IMR-90 (cell line): Measurements from ENCODE around the gene ANKMY1. TPM values are rescaled to one million over a fixed set of nuclear protein-coding genes. Genes with fewer than 3 reads are reported as not detected.

Experiments
- ATAC-seq: fragments of 200-7000 bp; cut with Tn5 transposase; 2 replicates; pipeline ENCODE4 v1.9.1; 2020; ENCODE audit warnings: low read depth, mild to moderate bottlenecking, moderate library complexity
- BruUV-seq: library from RNA; stranded (reverse); fragments of 400-500 nt; replicated peaks from 2 replicates; lab custom pipeline; 2021; lab: Mats Ljungman, UMichigan
- CTCF ChIA-PET: fragments of 300-600 bp; formaldehyde crosslinking; extraction: SDS; loops from one replicate; lab custom pipeline; 2021; ENCODE audit warnings: antibody characterized with exemption; lab: Yijun Ruan, JAX
- POLR2A ChIA-PET: fragments of 300-600 bp; sonication (Branson Sonifier 250); formaldehyde crosslinking; loops from one replicate; lab custom pipeline; 2022; ENCODE audit warnings: antibody characterized with exemption; ENCODE audit not compliant: unreplicated experiment; lab: Charles Lee
- DNase-seq: peaks from one replicate; pipeline ENCODE4 v3.0.0; 2013
- H2AFZ ChIP-seq: replicated peaks from 2 replicates; pipeline ENCODE3; 2013; ENCODE audit warnings: low read length, mild to moderate bottlenecking; ENCODE audit not compliant: poor library complexity
- H2AK5ac ChIP-seq: 2 replicates; pipeline ENCODE4 v1.6.1; 2013; ENCODE audit warnings: low read depth, low read length, inconsistent platforms
- H2AK9ac ChIP-seq: replicated peaks from 2 replicates; pipeline ENCODE3; 2013; ENCODE audit warnings: mild to moderate bottlenecking, low read depth, low read length, moderate library complexity; ENCODE audit not compliant: poor library complexity
- H2BK120ac ChIP-seq: 2 replicates; pipeline ENCODE4 v1.6.1; 2013; ENCODE audit warnings: low read depth, low read length, inconsistent platforms
- H2BK15ac ChIP-seq: 3 replicates; pipeline ENCODE4 v1.6.1; 2013; ENCODE audit warnings: low read depth, low read length, inconsistent platforms
- H2BK20ac ChIP-seq: 2 replicates; pipeline ENCODE4 v1.6.1; 2013; ENCODE audit warnings: low read depth, mild to moderate bottlenecking, inconsistent platforms, low read length, moderate library complexity
- H2BK5ac ChIP-seq: 2 replicates; pipeline ENCODE4 v1.6.1; 2013; ENCODE audit warnings: mild to moderate bottlenecking, low read depth, low read length, inconsistent platforms; ENCODE audit not compliant: poor library complexity, severe bottlenecking
- H3K14ac ChIP-seq: replicated peaks from 2 replicates; pipeline ENCODE4 v1.6.1; 2013; ENCODE audit warnings: low read depth, low read length, inconsistent platforms
- H3K18ac ChIP-seq: 2 replicates; pipeline ENCODE4 v1.6.1; 2013; ENCODE audit warnings: low read depth, low read length, control low read depth
- H3K23ac ChIP-seq: 2 replicates; pipeline ENCODE4 v1.6.1; 2013; ENCODE audit warnings: low read depth, low read length, inconsistent platforms
- H3K27ac ChIP-seq: 2 replicates; pipeline ENCODE4 v1.5.1; 2013; ENCODE audit warnings: mild to moderate bottlenecking, control low read depth, low read length; ENCODE audit not compliant: insufficient read depth
- H3K27me3 ChIP-seq: 2 replicates; pipeline ENCODE4 v1.6.1; 2013; ENCODE audit warnings: low read length; ENCODE audit not compliant: control insufficient read depth, insufficient read depth
- H3K36me3 ChIP-seq: 2 replicates; pipeline ENCODE4 v1.6.1; 2013; ENCODE audit warnings: low read length, mixed read lengths; ENCODE audit not compliant: control insufficient read depth, insufficient read depth
- H3K4ac ChIP-seq: 2 replicates; pipeline ENCODE4 v1.6.1; 2013; ENCODE audit warnings: low read depth, low read length, inconsistent platforms
- H3K4me1 ChIP-seq: 2 replicates; pipeline ENCODE4 v1.6.1; 2013; ENCODE audit warnings: low read length, mixed read lengths; ENCODE audit not compliant: control insufficient read depth, insufficient read depth
- H3K4me2 ChIP-seq: 2 replicates; pipeline ENCODE4 v1.6.1; 2013; ENCODE audit warnings: low read depth, mild to moderate bottlenecking, control low read depth, low read length, moderate library complexity
- H3K4me3 ChIP-seq: 2 replicates; pipeline ENCODE4 v1.5.1; 2013; ENCODE audit warnings: low read depth, mild to moderate bottlenecking, control low read depth, low read length, moderate library complexity; ENCODE audit not compliant: insufficient read depth
- H3K56ac ChIP-seq: 2 replicates; pipeline ENCODE4 v1.6.1; 2013; ENCODE audit warnings: low read length, inconsistent platforms; ENCODE audit not compliant: insufficient read depth; ENCODE audit errors: extremely low read depth
- H3K79me1 ChIP-seq, 2 experiments: 2 replicates each; pipeline ENCODE4 v1.6.1; 2013; ENCODE audit warnings: low read length in 2 of 2, inconsistent platforms in 1 of 2, low read depth in 1 of 2
- H3K9ac ChIP-seq: 2 replicates; pipeline ENCODE4 v1.6.1; 2013; ENCODE audit warnings: low read depth, low read length, control low read depth
- H3K9me1 ChIP-seq: 2 replicates; pipeline ENCODE4 v1.6.1; 2013; ENCODE audit warnings: low read length, inconsistent platforms; ENCODE audit not compliant: insufficient read depth
- H3K9me3 ChIP-seq: 2 replicates; pipeline ENCODE4 v1.6.1; 2013; ENCODE audit warnings: low read length; ENCODE audit not compliant: control insufficient read depth, insufficient read depth
- H4K20me1 ChIP-seq: 2 replicates; pipeline ENCODE4 v1.6.1; 2013; ENCODE audit warnings: low read length, inconsistent platforms; ENCODE audit not compliant: insufficient read depth
- H4K5ac ChIP-seq: 2 replicates; pipeline ENCODE4 v1.6.1; 2013; ENCODE audit warnings: mild to moderate bottlenecking, low read depth, low read length, control low read depth
- H4K8ac ChIP-seq, 2 experiments: 2 replicates each; pipeline ENCODE4 v1.6.1; 2013; ENCODE audit warnings: low read depth in 2 of 2, low read length in 2 of 2, control low read depth in 1 of 2, inconsistent platforms in 1 of 2
- H4K91ac ChIP-seq: 2 replicates; pipeline ENCODE4 v1.6.1; 2013; ENCODE audit warnings: low read depth, low read length, inconsistent platforms; ENCODE audit not compliant: insufficient read depth
- FOS ChIP-seq: fragments of 150-350 bp; IDR thresholded peaks from 2 replicates; pipeline ENCODE4 v1.6.1; 2016; ENCODE audit warnings: low read depth, low read length
- MXI1 ChIP-seq: IDR thresholded peaks from 2 replicates; pipeline ENCODE4 v1.6.1; 2012; ENCODE audit warnings: low read depth, mild to moderate bottlenecking, low read length, moderate library complexity, borderline replicate concordance
- RCOR1 ChIP-seq: IDR thresholded peaks from 2 replicates; pipeline ENCODE4 v1.6.1; 2012; ENCODE audit warnings: mild to moderate bottlenecking, low read length, improper control_type of control experiment; ENCODE audit not compliant: insufficient replicate concordance
- WGBS, 2 experiments: methylation state at CpG; one replicate each; pipeline versions ENCODE4 v1.1.5 to v1.1.7; 2013; ENCODE audit warnings: missing lambda C conversion rate in 2 of 2; ENCODE audit not compliant: insufficient read length in 1 of 2; ENCODE audit errors: extremely low coverage in 2 of 2; 5-methylcytosine and 5-hydroxymethylcytosine counted together
- dilution Hi-C: fragments of 300-500 bp; cut with HindIII; formaldehyde crosslinking; loops from one replicate; pipeline ENCODE4 v1.14.3; 2018; ENCODE audit warnings: low sequenced_read_pairs; ENCODE audit not compliant: unreplicated experiment
- in situ Hi-C: fragments of 300-500 bp; cut with MboI; formaldehyde crosslinking; loops from 3 replicates; pipeline ENCODE4 v1.14.3; 2019; ENCODE audit warnings: low sequenced_read_pairs, inconsistent platforms, mixed read lengths
- intact Hi-C: fragments of 100-400 bp; cut with micrococcal nuclease; formaldehyde crosslinking; loops from 2 replicates; pipeline ENCODE4 v1.10.0; 2022
- polyA plus RNA-seq, 3 experiments: library from polyadenylated mRNA; depleted of rRNA; stranded (reverse); fragments of >200 nt; gene quantifications; 2 replicates each; pipeline ENCODE4 v1.2.3, GENCODE V29; 2012; ENCODE audit warnings: low replicate concordance in 1 of 3
- total RNA-seq: library from RNA; depleted of rRNA; stranded (reverse); fragments of >200 nt; gene quantifications from 2 replicates; pipeline ENCODE4 v1.2.3, GENCODE V29; 2012

The ANKMY1 gene
- total and polyA plus RNA-seq, 2 of the 4 experiments (the other 2 are of a cell fraction) = 2.9 to 5.5 TPM

DNA sequence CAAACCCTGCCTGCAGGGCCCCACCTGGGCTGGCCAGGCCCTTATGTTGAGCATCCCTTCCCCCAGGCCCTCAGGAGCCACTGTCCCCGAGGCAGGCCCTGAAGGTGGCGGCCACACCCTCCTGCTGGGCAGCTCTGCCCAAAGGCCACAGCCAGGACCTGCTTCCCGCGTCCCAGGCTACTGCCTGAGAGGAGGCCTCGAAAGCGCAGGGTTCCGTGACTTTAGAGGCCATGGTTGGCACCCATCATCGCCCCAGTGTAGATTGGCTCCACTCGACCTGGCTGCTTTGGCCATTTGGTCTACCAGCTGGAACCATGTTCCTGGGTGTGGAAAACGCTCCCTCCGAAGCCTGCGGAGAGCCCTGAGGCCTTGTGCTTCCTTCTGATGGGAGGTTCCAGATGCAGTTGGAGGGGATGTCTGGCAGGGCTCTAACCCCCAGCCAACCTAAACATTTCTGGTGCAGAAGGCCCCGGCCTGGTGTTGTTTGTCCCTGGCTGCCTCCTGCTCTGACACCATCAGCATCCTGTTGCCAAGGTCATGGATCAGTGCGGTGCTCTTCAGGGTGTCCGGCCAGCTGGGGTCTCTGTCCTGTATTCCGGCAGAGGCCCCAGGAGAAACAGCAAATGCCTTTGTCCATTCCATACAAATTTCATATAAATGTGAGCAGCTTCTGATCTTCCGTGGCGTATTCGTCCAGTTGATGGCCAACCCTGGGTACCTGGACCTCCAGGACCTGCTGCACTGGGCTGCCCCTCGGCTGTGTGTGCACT lies 43.5 kb upstream of the ANKMY1 start:
- Histone ChIP-seq H2BK120ac (no peak overlapping the region), H3K23ac (no peak overlapping the region), H2AFZ (no peak overlapping the region), H4K5ac (no peak overlapping the region), H3K14ac (no peak overlapping the region), H3K9me1 (no peaks in the 10 kb centered on the region; the same call in 1 of the 2 replicates), H2BK20ac (no peak overlapping the region), H3K4me1 (no peaks in the 10 kb centered on the region), H4K8ac (no peak overlapping the region), H3K56ac (no peak overlapping the region), H2AK5ac (no peak overlapping the region), H3K27me3 (no peaks in the 10 kb centered on the region), H4K20me1 (no peaks in the 10 kb centered on the region), H3K4me2 (no peak overlapping the region), H3K9me3 (no peaks in the 10 kb centered on the region), H3K4me3 (no peak overlapping the region), H3K27ac (no peak overlapping the region), H3K9ac (no peak overlapping the region), H4K91ac (no peak overlapping the region), H3K79me1 (no peaks in the 10 kb centered on the region), H3K36me3 (peaks cover 19% of the 10 kb centered on the region), H2BK15ac (no peak overlapping the region), H3K4ac (no peak overlapping the region), H2BK5ac (no peak overlapping the region), H3K18ac (no peak overlapping the region), H2AK9ac (no peak overlapping the region)
- ChIA-PET CTCF (no interaction called here), POLR2A (no interaction called here)
- in situ Hi-C loops (no loop called here), intact Hi-C loops (no loop called here), dilution Hi-C loops (no loop called here)
- no TSS peak for BruUV-seq
- DNase-seq (no peak), ATAC-seq (no peak)
- WGBS, 2 experiments = 79% methylated on average over 5 of the region's 20 CpGs; no CpG with 5 or more reads in 1 of the 2 experiments
- no peak for TF ChIP-seq RCOR1
- no peak for TF ChIP-seq MXI1
- TF ChIP-seq FOS = no peak
